ENCODE data around the gene SPEF1.

- TF ChIP-seq CTCF (IDR thresholded peaks at IDR 0.05 in 8 of 11, conservative IDR thresholded peaks at IDR 0.05 in 3 of 11) (no peak), POLR2AphosphoS5 (IDR thresholded peaks at IDR 0.05) (no peak)
Measured at GRCh38 chr20:3764659-3765058, 16.6 kb downstream of the SPEF1 start.
